GM18873 (cell line): Measurements from ENCODE around the gene MYRFL.
"Not testable (repeated sequence)": the region's sequence is repeated elsewhere in the genome, so short reads cannot be mapped to it uniquely, and the experiment has no call there.

ENCODE experiments used
- ATAC-seq: cut with Tn5 transposase; IDR thresholded peaks from one replicate; pipeline ENCODE4 v1.9.1; 2021; ENCODE audit warnings: mild to moderate bottlenecking, moderate library complexity, moderate number of reproducible peaks; ENCODE audit not compliant: unreplicated experiment, low FRiP score

The MYRFL gene

GRCh38 chr12:69824966-69825560 is at the start of gene MYRFL:
Gene MYRFL (plus strand): TSS chr12:69825227. CDS start chr12:69825518, 291 bp downstream.
- ATAC-seq: no peak

DNA sequence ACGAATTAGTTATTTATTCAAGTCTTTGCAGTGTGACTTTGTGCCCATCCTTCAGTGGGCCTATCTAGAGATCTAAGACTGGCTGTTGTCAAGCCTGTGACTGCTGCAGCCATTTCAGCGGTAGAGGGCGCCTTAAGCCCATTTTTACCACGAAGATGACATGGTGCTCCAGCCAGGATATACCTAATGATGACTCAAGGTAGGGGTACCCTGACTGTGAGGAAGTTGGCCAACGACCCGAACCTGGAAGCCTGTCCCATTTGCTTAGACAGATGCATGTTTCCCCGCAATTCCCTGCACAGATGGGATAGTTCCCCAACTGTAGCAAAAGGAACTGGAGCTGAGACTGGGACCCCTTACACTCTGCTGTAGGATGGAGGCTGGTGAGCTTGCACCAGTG is 45.1 kb upstream of the MYRFL start:
- no peak for ATAC-seq

DNA sequence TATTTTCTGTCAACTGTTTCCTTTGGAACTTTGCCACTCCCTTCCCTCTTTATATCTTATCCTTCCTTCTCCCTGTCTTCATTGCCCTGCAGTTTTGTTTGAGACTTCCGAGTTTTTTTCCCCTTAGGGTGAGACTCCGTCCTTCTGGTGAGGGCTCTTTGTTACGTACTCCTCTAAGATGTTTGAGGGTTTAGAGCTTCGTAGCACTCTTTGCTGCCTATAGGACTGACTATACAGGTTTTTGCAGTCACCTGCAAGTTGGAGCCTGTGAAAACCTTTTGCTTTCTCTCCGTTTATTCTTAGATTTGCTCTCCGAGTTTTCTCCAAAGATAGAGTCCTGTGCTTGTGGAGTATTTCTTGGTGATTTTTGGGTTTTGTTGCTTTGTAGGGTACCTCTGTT is 41.7 kb upstream of the MYRFL start:
- ATAC-seq: no peak

DNA sequence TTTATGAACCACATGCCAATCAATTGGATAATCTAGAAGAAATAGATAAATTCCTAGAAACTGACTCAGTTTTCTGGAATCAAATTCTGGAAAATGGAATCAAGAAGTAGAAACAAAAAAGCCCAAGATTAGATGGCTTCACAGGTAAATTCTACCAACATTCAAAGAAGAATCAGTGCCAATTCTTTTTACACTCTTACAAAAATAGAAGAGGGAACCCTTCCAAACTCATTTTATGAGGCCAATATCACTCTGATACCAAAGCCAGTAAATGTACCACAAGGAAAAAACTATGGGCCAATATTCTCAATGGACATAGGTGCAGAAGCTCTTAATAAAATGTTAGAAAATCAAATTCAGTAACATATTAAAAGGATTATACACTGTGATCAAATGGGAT is 35.7 kb upstream of the MYRFL start:
- no peak for ATAC-seq

DNA sequence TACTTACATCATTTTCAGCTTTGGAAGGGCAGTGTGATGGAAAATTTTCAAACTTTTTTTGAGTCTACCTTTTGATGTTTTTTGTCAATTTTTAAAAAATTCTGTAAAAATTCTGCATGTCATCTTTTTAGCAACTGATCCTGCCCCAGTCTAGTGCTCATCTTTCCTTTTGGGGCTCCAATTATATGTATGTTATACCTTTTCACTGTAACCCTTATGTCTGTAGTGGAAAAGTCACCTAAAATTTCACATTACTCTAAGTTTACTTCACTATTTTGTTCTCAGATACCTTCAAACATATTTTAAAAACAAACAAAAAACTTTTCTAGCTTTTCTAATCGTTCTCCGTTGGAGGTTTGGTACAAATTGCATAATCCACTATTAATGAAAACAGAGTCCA is 32.5 kb upstream of the MYRFL start:
- ATAC-seq: no peak

DNA sequence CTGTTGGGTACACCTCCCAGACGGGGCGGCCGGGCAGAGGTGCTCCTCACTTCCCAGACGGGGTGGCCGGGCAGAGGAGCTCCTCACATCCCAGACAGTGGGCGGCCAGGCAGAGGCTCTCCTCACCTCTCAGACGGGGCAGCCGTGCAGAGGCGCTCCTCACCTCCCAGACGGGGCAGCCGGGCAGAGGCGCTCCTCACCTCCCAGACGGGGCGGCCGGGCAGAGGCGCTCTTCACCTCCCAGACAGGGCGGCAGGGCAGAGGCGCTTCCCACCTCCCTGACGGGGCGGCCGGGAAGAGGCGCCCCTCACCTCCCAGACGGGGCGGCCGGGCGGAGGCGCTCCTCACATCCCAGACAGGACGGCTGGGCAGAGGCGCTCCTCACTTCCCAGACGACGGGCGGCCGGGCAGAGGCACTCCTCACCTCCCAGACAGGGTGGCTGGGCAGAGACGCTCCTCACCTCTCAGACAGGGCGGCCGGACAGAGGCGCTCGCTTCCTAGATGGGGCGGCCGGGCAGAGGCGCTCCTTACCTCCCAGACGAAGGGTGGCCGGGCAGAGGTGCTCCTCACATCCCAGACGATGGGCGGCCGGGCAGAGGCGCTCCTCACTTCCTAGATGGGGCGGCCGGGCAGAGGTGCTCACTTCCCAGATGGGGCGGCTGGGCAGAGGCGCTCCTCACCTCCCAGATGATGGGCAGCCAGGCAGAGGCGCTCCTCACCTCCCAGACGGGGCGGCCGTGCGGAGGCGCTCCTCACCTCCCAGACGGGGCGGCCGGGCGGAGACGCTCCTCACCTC is 17.7 kb upstream of the MYRFL start:
- ATAC-seq: not testable (repeated sequence)

GRCh38 chr12:69810870-69811498 is 14.0 kb upstream of the MYRFL start:
- ATAC-seq: no peak

DNA sequence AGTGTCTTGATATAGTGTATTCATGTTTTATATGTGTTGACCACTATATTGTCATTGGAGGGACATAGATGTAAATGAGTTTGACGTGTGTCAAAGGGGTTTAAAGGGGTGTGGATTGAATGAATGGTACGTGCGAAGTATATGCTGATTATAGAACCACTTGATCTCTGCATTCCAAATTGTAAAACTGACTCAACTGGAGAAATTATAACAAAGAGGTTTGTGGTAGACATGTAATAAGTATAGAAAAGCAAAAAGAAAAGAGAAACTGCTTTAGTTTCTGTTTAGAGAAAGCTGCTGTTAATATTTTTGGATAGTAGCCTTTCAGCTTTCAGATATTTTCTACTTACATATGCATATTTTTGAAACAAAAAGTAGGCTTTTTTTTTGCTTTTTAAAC is 8.9 kb upstream of the MYRFL start:
- no peak for ATAC-seq

DNA sequence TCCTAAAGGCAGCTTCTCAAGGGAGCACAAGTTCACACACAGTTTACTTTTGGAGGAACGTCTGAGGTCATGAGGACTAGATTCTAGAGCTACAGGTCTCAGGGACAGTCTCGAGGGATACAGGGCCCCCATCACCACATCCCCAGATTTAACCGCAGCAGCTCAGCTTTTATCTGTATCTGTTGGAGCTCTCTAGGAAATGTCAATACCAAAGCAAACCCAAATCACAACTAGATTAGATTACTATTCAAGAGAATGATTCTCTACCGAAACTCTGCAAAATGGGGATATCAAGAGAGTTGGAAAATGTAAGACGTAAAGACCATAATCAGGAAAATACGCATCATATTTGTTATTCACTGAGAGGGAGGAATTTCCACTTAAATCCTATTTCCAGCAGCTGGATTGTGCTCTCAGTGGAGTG is 4.0 kb upstream of the MYRFL start:
- no peak for ATAC-seq

- no peak for ATAC-seq
Measured at GRCh38 chr12:69821456-69822159, 3.4 kb upstream of the MYRFL start.

- ATAC-seq: no peak
Measured at GRCh38 chr12:69822201-69822860, 2.7 kb upstream of the MYRFL start.

- ATAC-seq: no peak
Measured at GRCh38 chr12:69824028-69824427, 999 bp upstream of the MYRFL start.

GRCh38 chr12:69828897-69829296 is 3.9 kb downstream of the MYRFL start:
- ATAC-seq: no peak

DNA sequence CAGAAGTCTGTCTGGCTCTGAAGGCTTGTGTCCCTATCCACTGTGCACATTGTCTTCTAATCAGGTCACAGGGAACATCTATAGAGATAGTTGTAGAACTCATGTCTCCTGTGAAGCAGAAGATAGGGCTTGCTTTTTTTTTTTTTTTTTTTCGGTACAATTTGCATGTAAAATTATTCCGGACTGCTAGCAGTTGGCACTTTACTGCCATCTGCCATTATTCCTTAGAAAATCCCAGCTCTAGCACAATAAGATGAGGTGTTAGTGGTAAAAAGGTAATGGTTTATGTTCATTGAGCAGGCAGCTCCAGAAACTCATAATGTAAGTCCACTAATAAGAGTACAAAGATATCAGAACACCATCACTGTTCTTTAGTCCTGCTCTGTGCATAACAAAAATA is 8.7 kb downstream of the MYRFL start:
- ATAC-seq: no peak

DNA sequence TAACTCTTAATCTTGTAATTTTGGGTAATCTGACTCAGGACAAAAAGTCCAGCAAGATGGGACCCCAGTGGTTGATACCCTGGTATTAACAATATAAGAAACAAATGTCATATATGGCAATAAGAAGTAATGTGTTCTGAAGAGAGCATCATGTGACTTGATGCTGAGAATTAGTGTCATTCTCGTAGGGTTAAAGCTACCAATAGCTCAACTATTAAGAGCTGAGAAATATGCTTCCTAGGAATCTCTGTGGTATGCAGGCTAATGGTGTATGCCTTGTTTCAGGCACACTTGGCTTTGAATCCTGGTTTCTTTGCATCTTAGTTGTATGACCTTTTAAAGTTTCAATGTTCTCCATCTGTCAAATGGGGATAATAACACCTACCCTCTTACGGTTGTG is 9.1 kb downstream of the MYRFL start:
- no peak for ATAC-seq

DNA sequence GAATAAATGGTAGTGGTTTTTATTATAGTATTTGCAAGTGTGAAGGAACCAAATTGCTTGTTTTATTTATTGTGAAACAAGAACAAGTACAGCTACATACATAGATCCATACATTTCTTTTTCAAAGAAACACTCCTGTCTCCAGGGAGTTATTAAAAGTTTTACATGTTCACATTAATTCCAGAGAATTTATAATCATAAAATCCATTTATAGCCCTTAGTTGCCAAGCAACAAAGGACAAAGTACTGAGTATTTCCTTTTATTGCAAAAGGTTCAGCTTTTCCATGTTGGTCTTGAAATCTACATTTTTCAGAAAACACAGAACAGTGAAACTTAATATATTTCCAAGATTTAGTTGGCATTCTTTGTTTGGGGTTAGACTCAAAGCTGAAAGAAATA is 9.5 kb downstream of the MYRFL start:
- no peak for ATAC-seq

GRCh38 chr12:69835081-69835480 is 10.1 kb downstream of the MYRFL start:
- ATAC-seq: no peak

DNA sequence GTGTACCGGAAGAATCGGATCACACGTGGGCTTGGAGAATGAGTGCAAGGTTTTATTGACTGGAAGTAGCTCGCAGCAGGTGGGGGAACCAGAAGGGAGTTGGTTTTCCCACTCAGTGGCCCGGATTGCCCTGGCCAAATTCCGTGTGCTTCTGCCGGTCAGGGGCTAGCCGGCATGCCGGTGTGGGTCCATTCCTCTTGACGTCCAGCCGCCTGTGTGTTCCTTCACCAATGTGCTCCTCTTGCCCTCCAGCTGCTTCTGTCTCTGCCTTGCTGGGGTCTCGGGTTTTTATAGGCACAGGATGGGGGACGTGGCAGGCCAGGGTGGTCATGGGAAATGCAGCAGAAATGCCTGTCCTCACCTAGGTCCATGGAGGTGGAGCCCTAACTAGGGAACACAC is 11.0 kb downstream of the MYRFL start:
- ATAC-seq: no peak

DNA sequence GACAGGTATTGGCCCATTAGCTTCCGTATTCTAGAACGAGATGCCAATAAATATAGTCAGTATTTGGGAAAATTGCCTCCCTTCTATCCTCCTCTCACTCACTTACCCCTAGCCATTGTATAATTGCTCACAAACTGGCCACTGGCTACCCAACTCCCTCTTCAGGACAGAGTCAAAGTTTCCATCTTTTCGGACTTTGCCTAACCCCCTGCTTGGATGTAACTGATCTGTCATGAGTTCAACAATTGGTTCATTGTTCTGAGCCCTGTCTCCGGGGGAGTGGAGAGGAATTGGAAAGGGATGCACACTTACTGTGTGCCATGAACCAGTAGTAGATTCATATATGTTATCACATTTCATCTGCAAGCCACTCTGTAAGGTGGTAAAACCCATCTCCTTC is 12.2 kb downstream of the MYRFL start:
- no peak for ATAC-seq

DNA sequence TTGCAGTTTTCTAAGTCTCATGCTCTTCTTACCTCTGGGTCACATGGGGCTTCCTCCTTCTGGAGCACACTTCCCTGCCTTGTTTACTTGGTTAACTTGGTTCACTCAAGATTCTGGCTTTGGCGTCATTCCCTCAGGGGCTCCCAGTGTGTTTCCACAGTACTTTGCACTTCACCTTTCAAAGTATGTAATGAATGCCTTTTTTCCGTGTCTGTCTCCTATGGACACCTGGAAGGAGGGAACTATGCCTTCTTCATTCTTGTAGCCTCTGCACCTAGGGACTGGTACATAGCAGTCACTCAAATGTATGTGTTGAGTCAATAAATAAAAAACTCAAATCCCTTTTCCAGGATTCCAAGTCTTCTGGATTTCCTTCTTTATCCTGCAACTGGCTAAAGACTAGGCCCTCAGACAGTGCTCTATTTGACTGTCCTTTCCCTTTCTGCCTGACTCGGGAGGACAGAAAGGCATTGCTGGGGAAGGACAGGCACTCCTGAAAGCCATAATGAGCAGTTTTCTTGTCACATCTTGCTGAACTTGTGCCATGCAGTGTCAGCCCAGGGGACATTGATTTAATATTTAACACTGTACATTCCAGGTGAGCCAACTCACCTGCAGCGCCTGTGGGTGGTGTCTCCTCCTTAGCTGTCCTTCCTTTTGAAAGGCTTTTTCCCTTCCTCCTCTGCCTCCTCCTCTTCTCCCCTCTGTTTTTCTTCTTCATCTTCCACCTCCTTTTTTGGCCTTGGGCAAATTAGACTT is 12.8 kb downstream of the MYRFL start:
- no peak for ATAC-seq
